CD4-positive, alpha-beta T cell treated with Interleukin-1 beta for 1 hour (primary cell): Measurements from ENCODE around the gene SPTBN1.

Source experiments
- DNase-seq, 2 donors: peaks; one replicate each; pipeline ENCODE4 v3.0.0-alpha.2; 2020 to 2022

SPTBN1 gene

DNA sequence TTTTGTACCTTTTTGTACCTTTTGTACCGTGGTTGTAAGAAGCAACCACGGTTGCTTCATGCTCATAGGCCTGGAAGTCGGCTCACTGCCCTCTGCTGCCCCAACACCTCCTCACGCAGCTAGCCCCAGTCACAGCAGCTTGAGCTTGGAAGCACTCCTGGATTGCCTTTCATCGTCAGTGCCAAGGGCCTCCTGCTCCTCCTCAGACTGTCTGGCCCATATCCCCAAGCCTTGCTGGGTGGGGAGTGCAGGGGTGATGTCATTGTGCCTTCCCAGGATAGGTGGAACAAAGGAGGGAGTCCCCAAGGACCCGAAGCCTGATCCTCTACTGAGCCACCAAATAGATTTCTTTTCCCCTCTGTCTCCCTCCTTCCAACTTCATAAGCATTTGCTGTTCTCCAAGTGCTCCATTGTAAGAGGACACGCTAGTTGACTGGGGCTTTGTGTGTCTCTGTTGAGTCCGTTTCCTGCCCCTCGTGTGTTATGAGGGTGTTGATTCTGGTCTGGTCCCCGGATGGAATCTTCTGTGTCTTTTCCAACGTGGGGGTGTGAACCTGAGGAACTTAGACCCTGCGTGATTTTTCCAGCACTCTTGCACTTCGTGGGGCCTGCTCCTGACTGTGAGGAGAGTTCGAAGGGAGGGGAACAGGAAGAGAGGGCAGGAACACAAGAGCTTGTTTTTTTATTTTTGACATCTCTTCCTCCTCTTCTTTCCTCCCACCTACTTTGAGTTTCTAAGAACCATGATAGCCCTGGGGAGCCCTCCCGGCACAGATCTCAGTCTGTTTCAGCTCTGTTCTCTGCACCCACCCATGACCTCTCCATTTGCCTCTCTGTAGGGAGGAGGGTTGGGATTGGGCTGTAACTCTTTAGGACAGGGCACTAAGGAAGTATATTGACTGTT lies 140.1 kb downstream of the SPTBN1 start:
- peak in 1 of 2 donors; percentile 25 for DNase-seq

DNA sequence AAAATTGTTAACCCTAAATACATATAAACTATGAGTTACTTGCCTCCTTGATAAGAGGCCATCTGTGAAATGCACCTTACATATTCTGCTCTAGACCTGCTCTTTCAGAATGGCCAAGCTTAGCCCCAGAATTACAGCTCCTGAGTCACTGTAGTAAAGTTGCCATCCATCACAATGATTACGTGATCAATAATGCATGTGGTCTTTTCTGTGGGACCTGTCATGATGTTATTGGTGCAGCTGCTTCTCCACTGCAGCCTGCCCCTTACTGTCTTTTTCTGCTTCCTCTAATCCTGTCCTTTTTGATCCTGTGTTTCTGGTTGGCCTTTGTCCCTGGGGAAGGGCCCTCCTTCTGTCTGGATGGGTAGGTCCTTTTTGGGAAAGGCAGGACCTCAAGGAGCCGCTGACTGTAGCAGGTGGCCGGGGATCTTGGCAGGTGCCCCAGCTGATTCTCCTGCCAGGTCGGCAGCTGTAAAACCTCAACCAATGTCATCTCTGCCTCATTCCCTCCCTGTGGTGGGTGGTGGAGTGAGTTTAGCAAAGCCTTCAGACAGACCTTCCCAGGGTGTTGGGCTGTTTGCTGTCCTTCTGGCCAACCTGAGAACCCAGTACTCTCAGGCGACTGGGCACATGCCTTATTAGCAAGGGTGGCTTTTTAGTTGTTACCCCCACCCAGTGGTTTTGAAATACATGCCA lies 141.2 kb downstream of the SPTBN1 start:
- peak in 1 of 2 donors; percentile 35 for DNase-seq

DNA sequence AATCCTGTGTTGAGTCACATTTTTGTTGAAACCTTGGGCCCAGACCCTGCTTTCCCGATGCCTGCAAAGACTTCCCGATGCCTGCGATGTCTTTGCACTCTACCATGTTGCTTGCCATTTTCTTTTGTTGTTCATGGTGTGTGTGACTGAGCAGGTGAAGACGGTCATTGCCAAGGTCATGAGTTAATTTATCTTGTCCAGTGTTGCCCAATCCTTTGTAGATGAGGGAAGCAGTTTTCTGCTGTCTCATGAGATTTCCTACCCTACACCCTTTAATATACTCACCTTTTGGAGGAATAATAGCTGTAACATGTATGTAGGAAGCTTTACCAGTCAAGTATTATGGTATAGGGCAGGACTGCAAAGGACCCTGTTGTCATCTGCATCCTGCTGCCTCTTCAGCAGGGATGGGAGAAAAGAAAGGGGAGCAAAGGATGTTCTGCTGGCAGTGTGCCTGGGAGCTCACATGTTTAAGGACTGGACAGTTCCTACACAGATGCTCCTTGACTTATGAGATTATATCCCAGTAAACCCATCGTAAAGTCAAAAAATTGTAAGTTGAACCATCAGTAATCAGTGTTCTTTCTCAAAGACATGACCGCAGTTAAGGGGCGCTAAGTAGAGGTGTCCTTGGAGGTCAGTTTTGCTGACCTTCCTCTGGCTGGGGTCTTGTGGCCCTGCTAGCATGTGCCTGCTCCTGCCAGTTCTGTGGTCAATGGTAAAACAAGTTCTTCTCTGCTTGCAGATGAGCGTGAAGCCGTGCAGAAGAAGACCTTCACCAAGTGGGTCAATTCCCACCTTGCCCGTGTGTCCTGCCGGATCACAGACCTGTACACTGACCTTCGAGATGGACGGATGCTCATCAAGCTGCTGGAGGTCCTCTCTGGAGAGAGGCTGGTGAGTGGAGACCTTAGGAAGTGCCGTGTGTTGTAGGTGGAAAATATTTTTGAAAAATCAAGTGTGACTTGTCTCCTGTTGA lies 142.5 kb downstream of the SPTBN1 start:
- DNase-seq, result no peak

DNA sequence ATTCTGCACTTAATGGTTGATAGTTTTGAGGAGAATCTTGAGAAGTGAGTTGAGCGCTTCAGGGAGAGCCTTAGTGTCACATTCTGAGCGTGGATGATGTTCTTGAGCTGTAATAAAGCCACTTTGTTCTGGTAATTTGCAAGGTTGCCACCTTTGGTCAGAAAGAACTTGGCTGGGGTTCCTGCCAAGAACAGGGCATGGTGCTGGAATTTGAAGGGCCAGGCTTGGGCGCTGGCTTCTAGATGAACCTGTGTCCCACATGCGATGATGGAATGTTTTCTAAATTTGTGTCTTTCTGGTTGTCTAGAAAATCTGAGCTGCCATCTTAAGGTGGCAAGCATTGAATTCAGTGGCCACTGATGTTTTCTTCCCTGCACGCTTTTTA lies 143.2 kb downstream of the SPTBN1 start:
- DNase-seq, result no peak

DNA sequence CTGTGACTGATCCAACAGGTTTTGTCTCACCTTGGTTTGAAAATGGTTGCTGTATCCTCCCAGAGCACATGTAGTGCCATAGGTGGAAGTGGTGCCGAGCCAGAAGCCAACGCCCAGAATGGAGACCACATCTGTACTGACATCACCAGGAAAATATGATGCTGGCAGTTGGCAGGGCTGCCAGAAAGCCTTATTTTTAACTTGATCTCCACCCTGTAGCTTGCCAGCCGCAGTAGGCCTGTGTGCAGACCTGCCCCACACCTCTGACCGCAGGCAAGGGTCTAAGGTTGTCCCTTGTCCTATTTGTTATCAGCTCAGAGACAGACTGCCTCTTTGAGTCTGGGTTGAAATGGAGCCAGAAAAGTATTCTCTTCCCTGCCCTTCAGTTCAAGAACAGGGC lies 143.8 kb downstream of the SPTBN1 start:
- DNase-seq, result no peak

DNA sequence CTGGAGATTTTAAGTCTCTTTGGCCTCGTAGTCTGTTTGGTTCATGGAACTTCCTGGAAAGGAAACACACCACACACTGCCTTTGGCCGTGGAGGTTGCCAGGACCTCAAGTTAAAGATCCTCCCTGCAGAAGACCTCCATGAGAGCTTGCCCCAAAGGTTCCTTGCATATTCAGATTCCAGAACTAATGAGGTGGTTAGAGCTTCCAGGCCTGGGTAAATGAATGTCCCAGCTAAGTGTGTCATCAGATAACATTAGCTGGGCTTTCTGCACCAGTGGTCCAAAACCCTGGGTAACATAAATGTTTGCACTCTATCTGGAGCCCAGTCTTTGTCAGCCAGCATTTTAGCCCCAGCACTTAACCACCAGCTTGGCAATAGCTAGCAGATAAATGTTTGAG lies 145.2 kb downstream of the SPTBN1 start:
- no peak for DNase-seq

DNA sequence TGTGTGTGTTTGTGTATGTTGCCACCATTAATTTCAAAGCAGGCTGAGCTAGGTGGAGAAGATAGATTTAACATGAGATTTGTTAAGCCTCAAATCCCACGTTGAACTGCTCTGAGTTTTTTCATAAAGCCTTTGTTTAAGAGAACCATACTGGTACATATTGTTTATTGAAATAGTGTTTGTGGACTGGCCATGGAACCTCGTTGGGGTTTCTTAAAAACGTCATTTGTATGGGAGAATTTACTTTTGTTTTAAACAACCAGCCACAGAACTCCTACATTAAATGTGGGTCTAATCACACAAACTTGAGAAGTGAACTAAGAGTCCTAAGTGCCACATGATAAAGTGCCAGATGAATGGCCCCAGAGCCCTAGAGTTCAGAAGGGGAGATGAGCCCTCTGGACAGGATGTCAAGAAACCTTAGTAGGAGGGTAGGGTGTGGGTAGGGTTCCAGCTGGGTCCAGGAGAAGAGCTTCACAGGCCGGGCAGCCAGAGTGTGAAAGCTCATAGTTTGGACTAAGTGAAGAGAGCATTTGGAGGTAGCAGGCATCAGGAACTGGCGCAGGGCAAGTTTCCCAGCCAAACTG lies 146.7 kb downstream of the SPTBN1 start:
- DNase-seq, result no peak

DNA sequence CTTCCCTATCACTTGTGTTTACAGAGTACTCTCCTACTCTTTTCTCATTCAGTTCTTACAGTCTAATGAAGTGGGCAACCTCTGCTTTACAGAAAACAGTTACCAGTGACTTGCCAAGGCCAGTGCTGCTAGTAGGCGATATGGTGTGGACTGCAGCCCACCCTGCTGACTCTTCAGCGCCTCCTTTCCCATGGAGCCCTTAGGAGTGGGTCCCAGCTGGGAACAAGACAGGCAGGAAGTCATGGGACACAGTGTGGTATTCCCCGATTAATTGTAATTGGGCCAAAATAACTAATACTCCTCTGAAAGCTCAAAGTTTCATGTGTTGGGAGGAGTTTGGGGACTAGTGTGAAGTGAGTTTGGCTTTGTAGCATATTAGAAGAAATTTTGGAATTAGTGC lies 147.2 kb downstream of the SPTBN1 start:
- no peak for DNase-seq

DNA sequence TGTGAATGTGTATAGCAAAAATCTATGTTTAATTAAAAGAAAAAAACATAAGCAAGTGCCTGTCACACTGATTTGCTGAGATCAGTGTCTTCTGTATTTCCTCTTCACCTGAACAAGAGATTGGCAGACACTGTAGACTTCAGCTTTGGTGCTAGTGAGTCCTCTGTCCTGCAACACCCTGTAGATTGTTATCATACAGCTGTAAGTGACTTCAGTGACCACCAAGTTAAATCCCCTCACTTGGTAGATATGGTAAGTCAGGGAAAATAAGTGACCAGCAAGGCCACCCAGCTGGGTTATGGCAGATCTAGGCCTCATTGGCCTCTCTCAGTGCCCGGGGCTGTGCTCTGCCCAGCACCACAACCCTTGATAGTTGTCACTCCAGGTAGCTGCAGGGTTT lies 147.7 kb downstream of the SPTBN1 start:
- DNase-seq, result no peak

DNA sequence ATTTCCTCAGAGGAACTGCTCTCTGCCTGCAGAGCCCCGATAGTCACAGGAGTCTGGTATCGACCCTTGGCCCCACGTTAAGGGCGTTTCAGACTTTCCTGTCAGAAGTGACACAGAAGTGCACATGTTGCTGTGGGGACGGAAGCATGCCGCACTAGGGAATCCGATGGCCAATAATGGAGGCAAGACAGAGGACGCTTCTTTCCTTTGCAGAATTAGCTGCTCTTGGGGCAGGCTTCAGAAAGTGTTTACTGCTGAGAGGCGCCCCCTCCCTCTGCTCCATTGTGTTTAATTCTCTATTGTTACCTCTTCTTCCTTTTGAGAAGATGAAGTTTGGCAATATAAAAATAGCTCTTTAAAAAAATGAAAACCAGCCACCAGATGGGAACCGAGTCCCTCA lies 148.7 kb downstream of the SPTBN1 start:
- no peak for DNase-seq

DNA sequence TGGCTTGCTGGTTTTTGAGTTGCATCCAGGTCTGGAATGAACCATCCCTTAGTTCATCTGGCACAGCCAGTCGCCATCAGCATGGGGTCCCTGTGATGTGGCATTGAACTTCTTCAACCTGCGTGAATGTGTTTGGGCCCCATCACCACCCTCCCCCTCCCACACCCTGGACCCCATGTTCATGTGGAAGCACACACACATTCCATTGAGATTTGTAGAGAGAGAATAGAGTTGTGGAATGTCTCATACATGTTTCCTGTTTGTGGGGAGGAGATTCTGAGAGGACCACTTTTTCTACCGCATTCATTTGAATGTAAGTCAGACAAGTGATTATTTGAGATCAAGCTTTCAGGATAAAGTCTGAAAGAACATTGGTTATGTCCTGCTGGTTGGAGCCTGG lies 149.7 kb downstream of the SPTBN1 start:
- no peak for DNase-seq

DNA sequence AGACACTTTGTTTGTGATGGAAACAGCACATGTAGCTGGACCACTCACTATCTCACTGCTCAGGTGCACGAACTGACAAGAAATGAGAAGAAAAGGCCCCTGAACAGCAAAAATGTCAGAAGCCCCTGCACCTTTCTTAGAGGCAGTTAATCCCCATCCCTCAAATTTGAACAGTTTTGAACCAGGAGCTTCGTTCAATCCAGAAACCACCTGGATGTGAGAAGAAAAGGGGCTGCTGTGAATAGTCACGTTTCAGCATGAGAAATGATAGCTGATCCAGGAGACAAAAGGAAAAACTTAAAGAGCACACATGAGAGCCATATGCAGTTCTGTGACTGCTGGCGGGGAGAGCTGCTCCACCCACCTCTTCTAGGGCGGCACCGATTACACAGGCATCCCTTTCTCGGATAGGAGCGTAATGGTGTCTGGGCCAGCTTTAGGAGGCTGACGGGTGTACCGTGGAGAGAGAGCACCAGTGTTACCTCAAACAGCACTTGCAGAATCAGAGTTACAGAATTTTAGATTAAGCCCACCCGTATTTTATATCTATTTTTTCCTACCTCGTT lies 150.3 kb downstream of the SPTBN1 start:
- peak in 1 of 2 donors; percentile 26 for DNase-seq

DNA sequence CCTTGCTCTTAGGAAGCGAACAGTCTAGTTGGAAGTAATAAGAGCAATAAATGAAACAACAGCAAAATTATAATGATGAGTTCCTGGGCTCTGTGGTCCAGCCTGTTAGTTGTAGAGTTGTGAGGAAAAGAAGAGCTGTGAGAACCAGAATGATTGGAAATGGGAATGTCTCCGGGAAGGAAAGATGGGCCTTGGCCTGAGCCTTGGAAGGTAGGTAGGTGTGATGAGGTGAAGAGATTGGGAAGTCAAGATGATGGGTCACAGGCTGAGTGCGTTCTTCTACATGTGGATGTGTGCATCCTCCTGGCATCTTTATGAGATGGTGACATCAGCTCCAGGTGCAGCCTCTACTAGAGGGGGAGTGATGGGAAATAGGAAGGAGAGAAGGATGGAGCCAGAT lies 152.1 kb downstream of the SPTBN1 start:
- no peak for DNase-seq

DNA sequence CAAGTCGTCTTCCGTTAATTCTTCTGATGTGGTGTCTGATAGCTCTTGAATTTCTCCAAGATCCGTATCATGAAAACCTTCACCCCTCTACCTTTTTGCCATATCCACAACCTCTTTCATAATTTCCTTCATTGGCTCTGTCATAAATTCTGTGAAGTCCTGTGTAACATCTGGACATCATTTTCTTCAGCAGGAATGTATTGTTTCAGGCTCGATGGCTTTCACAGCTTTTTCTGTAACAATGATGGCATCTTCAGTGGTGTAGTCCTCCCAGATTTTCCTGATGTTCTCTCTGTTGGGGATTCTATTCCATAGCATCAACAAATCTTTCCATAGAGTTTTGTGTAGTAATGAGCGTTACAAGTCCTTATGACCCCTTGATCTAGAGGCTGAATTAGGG lies 153.1 kb downstream of the SPTBN1 start:
- DNase-seq, result no peak

DNA sequence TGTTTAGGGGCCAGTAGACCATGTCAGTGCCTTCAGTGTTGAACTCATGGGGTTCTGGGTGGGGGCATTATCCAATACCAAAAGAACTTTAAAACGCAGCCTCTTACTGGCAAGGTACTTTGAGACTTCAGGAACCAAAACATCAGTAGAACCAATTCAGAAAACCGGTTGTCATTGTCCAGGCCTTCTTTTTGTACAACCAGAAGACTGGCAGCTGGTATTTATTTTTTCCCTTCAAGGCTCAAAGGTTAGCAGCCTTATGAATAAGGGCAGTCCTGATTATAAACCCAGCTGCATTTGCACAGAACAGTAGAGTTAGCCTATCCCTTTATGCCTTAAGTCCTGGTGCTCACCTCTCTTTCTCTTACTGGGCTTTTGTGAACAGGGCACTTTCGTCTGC lies 153.5 kb downstream of the SPTBN1 start:
- DNase-seq, result no peak

DNA sequence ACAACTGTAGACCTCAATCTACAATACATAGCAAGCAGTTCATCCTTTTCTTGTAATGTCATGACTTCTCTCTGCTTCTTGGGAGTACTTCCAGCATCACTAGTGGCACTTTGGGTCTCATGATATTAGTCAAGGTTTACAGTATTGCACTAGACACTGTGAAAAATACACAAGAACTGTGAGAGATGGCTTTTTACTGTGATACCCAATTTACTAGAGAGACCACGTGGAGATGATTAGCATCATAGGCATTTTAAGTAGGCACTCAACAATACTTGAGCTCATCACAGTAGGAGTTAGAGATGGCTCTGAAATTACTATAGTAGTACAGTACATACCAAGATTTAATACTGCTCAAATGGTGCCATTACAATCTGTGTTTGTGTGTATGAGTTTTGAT lies 154.6 kb downstream of the SPTBN1 start:
- DNase-seq, result no peak

DNA sequence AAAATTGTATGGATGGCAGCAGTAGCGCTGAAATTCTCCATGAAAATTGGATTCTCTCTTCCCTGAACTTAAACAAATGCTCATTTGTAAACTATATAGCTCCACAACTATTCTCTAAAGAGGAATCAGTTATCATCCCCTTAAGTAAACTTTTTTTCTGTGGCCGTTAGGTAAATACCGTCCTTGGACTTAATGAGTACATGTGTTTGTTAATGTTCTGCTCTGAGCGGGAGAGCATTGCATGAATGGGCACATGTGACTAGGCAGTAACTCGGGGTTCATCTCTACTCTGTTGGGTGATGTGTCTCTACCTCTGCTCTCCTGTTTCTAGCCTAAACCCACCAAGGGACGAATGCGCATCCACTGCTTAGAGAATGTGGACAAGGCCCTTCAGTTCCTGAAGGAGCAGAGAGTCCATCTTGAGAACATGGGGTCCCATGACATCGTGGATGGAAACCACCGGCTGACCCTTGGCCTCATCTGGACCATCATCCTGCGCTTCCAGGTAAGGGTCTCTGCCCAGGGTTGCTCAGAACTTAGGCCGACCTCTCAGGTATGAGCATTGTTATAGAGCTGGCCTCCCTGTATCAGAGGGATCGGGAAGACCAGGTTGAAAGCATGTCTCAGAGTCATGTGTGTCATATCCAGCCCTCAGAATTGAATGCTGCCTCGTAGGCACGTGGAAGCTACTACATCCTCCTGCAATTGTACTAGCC lies 155.9 kb downstream of the SPTBN1 start:
- DNase-seq, result no peak

DNA sequence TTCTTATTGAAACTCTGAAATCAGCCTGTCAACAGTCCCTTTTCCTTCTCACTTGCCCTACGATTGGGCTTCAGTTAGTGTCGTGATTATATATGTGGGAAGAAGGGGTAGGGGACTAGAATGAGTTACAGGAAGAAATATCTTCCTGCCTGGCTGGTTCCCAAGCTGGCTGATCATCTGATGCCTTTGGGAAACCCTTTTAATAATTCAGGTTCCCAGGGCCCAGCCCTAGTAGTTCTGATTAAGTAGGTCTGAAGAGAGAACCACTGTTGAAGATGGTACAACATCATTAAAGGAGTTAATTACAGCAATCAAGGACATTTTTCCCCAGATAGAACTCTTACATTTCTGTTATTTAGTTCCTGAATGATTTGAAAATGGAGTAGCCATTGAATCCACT lies 157.3 kb downstream of the SPTBN1 start:
- no peak for DNase-seq

DNA sequence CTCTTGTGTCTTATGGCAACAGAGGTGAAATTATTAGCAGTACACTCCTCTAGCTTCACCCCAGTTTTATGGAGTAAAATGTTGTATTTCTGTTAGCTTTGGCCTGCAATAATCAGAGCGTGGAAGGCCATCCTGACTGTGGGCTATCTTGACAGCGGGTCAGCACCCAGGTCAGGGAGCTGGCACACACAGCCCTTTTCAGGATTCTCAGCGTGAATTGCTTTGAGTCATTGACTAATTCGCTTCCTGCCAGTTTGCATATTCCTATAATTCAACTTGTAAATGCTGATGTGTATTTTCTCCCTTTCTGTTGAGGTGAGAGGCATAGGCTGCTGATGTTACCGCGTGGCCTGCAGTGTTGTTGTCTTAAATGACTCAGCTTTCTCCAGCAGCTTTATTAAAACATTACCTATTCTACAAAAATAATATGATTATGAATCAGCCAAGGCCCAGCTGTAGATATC lies 157.7 kb downstream of the SPTBN1 start:
- no peak for DNase-seq

DNA sequence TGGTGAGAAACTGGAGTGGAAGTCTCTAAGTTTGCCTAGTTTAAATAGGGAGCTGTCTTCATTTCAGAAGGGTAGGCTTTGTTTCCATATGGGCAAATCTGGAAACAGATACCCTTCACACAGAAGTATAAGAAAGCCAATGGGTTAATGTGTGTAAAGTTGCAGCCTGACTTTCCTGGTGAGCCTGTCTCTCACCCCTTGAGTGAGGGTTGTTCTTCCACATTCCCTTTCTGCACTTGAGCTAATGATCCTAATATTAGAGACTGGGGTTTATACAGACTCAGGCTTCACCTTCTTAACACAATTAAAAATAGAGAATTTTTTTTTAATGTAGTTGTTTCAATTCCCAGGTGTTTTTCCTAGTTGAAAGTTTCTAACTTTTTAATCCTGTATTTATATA lies 158.7 kb downstream of the SPTBN1 start:
- DNase-seq, result no peak

DNA sequence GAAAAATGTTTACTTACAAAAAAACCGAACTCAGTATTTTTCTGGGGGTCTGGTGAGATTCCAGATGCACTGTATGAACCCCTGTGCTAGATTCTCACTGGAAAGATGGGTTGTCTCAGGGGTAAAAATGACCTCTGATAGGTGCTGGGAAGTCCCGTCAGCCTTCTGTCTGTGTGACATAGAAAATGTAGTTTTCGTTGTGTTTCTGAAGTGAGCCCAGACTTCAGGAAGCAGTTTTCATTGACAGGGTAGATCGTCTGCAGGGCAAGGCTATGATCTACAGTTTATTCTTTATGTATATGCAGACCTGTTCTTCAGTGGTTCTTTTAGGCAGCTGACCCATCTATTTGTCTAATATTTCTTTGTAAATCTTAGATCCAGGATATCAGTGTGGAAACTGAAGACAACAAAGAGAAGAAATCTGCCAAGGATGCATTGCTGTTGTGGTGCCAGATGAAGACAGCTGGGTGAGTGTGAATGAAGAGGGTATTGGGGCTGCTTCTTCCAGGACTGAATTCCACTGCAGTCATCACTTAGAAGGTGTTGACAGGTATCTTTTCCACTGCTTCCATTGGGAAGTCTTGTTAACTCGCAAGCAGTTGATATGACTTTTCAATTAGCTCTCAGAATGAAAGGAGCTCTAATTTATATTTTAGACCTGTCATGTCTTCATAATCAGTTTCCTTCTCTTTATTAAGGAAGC lies 159.9 kb downstream of the SPTBN1 start:
- DNase-seq, result no peak
